Panc1 (cell line): Measurements from ENCODE around the gene STON1. TPM values are rescaled to one million over a fixed set of nuclear protein-coding genes. Genes with fewer than 3 reads are reported as not detected.

ENCODE experiments used
- ATAC-seq: fragments of 200-7000 bp; cut with Tn5 transposase; 2 replicates; pipeline ENCODE4 v1.9.1; 2020; ENCODE audit warnings: mild to moderate bottlenecking, moderate library complexity
- BruUV-seq: library from RNA; stranded (reverse); fragments of 400-500 nt; replicated peaks from 2 replicates; lab custom pipeline; 2021; lab: Mats Ljungman, UMichigan
- CTCF ChIA-PET: fragments of 300-600 bp; sonication (Branson Sonifier 250); formaldehyde crosslinking; loops from one replicate; lab custom pipeline; 2022; ENCODE audit warnings: antibody characterized with exemption; lab: Charles Lee
- POLR2A ChIA-PET: fragments of 300-600 bp; sonication (Branson Sonifier 250); formaldehyde crosslinking; loops from one replicate; lab custom pipeline; 2022; ENCODE audit warnings: antibody characterized with exemption; lab: Charles Lee
- DNase-seq: peaks from one replicate; pipeline ENCODE4 v3.0.0-alpha.2; 2010; ENCODE audit warnings: low read depth, low spot score
- H3K27ac ChIP-seq: 2 replicates; pipeline ENCODE4 v1.5.1; 2011; ENCODE audit warnings: mild to moderate bottlenecking, low read length, inconsistent platforms
- H3K27me3 ChIP-seq: fragments of 200-500 bp; sonication (Bioruptor generic); 2 replicates; pipeline ENCODE4 v1.6.0; 2014; ENCODE audit warnings: low read length, inconsistent platforms; ENCODE audit not compliant: control insufficient read depth, insufficient read depth
- H3K36me3 ChIP-seq: fragments of 200-500 bp; sonication (Bioruptor generic); 2 replicates; pipeline ENCODE4 v1.5.1; 2014; ENCODE audit warnings: inconsistent platforms, mild to moderate bottlenecking, low read length, moderate library complexity; ENCODE audit not compliant: control insufficient read depth, insufficient read depth
- H3K4me1 ChIP-seq: 2 replicates; pipeline ENCODE4 v1.5.1; 2011; ENCODE audit warnings: inconsistent platforms, mild to moderate bottlenecking, low read length, moderate library complexity; ENCODE audit not compliant: control insufficient read depth, insufficient read depth
- H3K4me3 ChIP-seq, 2 experiments: 2 replicates each; pipeline ENCODE4 v1.5.1; 2011 to 2012; ENCODE audit warnings: low read depth in 2 of 2, low read length in 2 of 2, mild to moderate bottlenecking in 2 of 2, inconsistent platforms in 1 of 2, moderate library complexity in 1 of 2
- H3K9me3 ChIP-seq: fragments of 200-500 bp; sonication (Bioruptor generic); 2 replicates; pipeline ENCODE4 v1.5.1; 2014; ENCODE audit warnings: low read depth, mild to moderate bottlenecking, inconsistent platforms, low read length, moderate library complexity; ENCODE audit not compliant: control insufficient read depth, insufficient read depth
- POLR2AphosphoS5 ChIP-seq: IDR thresholded peaks from 2 replicates; pipeline ENCODE4 v1.6.1; 2012; ENCODE audit warnings: mild to moderate bottlenecking, low read depth, low read length, moderate library complexity
- SIN3A ChIP-seq: IDR thresholded peaks from 2 replicates; pipeline ENCODE4 v1.6.1; 2012; ENCODE audit warnings: low read depth, mild to moderate bottlenecking, low read length, moderate library complexity, borderline replicate concordance; ENCODE audit not compliant: insufficient read depth
- TCF7L2 ChIP-seq: IDR thresholded peaks from 2 replicates; pipeline ENCODE4 v1.6.1; 2011; ENCODE audit warnings: mild to moderate bottlenecking, low read depth, low read length, inconsistent platforms
- in situ Hi-C: cut with HindIII; loops from 2 replicates; pipeline ENCODE4 v1.10.0; 2016; ENCODE audit warnings: low sequenced_read_pairs, low pct_unique_long_range_greater_than_20kb
- intact Hi-C: fragments of 100-400 bp; cut with micrococcal nuclease; formaldehyde crosslinking; loops from one replicate; pipeline ENCODE4 v1.10.0; 2022; ENCODE audit not compliant: unreplicated experiment
- total RNA-seq: library from RNA; stranded (reverse); gene quantifications from one replicate; pipeline ENCODE4 v1.2.1, GENCODE V29; 2021; ENCODE audit not compliant: unreplicated experiment
- TF ChIP-seq, protein P1 (sequence below): fragments of 450-650 bp; IDR thresholded peaks from 2 replicates; pipeline ENCODE4 v1.5.1; 2017; ENCODE audit warnings: mild to moderate bottlenecking
- TF ChIP-seq, protein P2 (sequence below), 2 experiments: IDR thresholded peaks; 2 replicates each; pipeline ENCODE4 v1.6.1; 2011 to 2012; ENCODE audit warnings: low read depth in 2 of 2, control low read depth in 1 of 2, low read length in 1 of 2, mild to moderate bottlenecking in 1 of 2, moderate library complexity in 1 of 2; ENCODE audit not compliant: insufficient read depth in 1 of 2

STON1 gene
- total RNA-seq, 1 experiment from 2014 or later, result 0.92 TPM

DNA sequence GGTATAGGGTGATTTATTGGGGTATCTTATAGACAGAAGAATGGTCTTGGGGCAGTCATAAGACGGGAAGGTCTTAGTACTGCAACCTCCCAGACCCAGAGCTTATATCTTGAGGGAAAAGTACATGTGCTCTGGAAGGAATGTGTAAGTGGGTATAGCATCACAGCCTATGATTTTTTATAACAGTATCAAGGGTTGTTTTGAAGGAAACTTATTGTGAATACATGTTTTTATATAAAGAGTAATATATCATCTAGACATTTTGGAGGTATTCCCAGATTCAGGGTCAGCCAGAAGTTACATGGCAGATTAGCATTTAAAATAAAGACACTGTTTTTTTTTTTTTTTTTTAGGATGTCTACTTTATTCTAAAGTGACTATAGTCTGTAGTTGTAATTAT, 47.6 kb upstream of the STON1 start:
- ATAC-seq (no peak), DNase-seq (no peak)
- in situ Hi-C loops (no loop called here), intact Hi-C loops (no loop called here)
- Histone ChIP-seq H3K4me1 (no peaks in the 10 kb centered on the region), H3K9me3 (no peaks in the 10 kb centered on the region), H3K36me3 (no peaks in the 10 kb centered on the region), H3K4me3 (no peak overlapping the region), H3K27me3 (no peaks in the 10 kb centered on the region), H3K27ac (no peak overlapping the region)
- ChIA-PET POLR2A (interaction anchor here (0.7 kb wide), 1 partner anchor 171 kb away, joined by 5 read pairs; no protein-coding TSS in a partner anchor), CTCF (no interaction called here)
- TF ChIP-seq TCF7L2, result no peak
- BruUV-seq, result no TSS peak

DNA sequence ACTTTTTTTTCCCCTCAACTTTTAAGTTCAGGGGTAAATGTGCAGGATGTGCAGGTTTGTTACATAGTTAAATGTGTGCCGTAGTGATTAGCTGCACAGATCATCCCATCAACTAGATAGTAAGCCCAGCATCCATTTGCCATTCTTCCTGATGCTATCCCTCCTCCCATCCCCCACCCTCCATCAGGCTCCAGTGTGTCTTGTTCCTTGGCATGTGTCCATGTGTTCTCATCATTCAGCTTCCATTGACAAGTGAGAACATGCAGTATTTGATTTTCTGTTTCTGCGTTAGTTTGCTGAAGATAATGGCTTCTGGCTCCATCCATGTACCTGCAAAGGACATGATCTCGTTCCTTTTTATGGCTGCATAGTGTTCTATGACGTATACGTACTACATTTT, 47.2 kb upstream of the STON1 start:
- Histone ChIP-seq H3K27me3 (no peaks in the 10 kb centered on the region), H3K4me3 (no peak overlapping the region), H3K27ac (no peak overlapping the region), H3K9me3 (no peaks in the 10 kb centered on the region), H3K4me1 (no peaks in the 10 kb centered on the region), H3K36me3 (no peaks in the 10 kb centered on the region)
- BruUV-seq, result no TSS peak
- intact Hi-C loops, result no loop called here
- in situ Hi-C loops, result no loop called here
- TF ChIP-seq TCF7L2 (no peak), SIN3A (no peak), POLR2AphosphoS5 (no peak)
- TF ChIP-seq, protein P1, sequence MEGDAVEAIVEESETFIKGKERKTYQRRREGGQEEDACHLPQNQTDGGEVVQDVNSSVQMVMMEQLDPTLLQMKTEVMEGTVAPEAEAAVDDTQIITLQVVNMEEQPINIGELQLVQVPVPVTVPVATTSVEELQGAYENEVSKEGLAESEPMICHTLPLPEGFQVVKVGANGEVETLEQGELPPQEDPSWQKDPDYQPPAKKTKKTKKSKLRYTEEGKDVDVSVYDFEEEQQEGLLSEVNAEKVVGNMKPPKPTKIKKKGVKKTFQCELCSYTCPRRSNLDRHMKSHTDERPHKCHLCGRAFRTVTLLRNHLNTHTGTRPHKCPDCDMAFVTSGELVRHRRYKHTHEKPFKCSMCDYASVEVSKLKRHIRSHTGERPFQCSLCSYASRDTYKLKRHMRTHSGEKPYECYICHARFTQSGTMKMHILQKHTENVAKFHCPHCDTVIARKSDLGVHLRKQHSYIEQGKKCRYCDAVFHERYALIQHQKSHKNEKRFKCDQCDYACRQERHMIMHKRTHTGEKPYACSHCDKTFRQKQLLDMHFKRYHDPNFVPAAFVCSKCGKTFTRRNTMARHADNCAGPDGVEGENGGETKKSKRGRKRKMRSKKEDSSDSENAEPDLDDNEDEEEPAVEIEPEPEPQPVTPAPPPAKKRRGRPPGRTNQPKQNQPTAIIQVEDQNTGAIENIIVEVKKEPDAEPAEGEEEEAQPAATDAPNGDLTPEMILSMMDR, result no peak
- TF ChIP-seq, protein P2, sequence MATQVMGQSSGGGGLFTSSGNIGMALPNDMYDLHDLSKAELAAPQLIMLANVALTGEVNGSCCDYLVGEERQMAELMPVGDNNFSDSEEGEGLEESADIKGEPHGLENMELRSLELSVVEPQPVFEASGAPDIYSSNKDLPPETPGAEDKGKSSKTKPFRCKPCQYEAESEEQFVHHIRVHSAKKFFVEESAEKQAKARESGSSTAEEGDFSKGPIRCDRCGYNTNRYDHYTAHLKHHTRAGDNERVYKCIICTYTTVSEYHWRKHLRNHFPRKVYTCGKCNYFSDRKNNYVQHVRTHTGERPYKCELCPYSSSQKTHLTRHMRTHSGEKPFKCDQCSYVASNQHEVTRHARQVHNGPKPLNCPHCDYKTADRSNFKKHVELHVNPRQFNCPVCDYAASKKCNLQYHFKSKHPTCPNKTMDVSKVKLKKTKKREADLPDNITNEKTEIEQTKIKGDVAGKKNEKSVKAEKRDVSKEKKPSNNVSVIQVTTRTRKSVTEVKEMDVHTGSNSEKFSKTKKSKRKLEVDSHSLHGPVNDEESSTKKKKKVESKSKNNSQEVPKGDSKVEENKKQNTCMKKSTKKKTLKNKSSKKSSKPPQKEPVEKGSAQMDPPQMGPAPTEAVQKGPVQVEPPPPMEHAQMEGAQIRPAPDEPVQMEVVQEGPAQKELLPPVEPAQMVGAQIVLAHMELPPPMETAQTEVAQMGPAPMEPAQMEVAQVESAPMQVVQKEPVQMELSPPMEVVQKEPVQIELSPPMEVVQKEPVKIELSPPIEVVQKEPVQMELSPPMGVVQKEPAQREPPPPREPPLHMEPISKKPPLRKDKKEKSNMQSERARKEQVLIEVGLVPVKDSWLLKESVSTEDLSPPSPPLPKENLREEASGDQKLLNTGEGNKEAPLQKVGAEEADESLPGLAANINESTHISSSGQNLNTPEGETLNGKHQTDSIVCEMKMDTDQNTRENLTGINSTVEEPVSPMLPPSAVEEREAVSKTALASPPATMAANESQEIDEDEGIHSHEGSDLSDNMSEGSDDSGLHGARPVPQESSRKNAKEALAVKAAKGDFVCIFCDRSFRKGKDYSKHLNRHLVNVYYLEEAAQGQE (IDR thresholded peaks at IDR 0.05; ENCODE audit: insufficient read depth in 1 of 2, low read depth in 2 of 2, low read length in 1 of 2), result no peak
- ATAC-seq (no peak), DNase-seq (no peak)
- CTCF ChIA-PET, result no interaction called here
- POLR2A ChIA-PET, result no interaction called here

DNA sequence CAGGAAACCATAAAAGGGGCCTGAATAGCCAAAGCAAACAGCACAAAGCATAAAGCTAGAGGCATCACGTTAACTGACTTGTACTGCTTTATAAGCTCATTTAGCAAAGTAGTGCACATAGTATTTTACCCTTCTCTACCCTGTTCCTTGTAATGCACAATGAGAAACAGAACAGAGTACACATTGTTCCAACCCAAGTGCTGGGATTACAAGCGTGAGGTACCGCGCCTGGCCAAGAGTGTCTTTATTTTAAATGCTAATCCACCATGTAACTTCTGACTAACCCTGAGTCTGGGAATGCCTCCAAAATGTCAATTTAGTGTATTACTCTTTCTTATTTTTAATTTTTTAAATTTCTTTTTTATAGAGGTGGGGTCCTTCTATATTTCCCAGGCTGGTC, 46.4 kb upstream of the STON1 start:
- Histone ChIP-seq H3K9me3 (no peaks in the 10 kb centered on the region), H3K27me3 (no peaks in the 10 kb centered on the region), H3K27ac (no peak overlapping the region), H3K36me3 (no peaks in the 10 kb centered on the region), H3K4me1 (no peaks in the 10 kb centered on the region), H3K4me3 (no peak overlapping the region)
- ChIA-PET POLR2A (no interaction called here), CTCF (no interaction called here)
- TF ChIP-seq TCF7L2 (no peak), SIN3A (no peak), POLR2AphosphoS5 (no peak)
- TF ChIP-seq, protein P2 (IDR thresholded peaks at IDR 0.05; ENCODE audit: insufficient read depth in 1 of 2, low read depth in 2 of 2, low read length in 1 of 2), result no peak
- TF ChIP-seq, protein P1, result no peak
- intact Hi-C loops (no loop called here), in situ Hi-C loops (no loop called here)
- no TSS peak for BruUV-seq
- no peak for DNase-seq
- no peak for ATAC-seq
